GM12878 (cell line): ENCODE data around the gene NCF4. TPM values are rescaled to one million over a fixed set of nuclear protein-coding genes. Genes with fewer than 3 reads are reported as not detected.

ENCODE experiments used
- ATAC-seq: fragments of 200-7000 bp; cut with Tn5 transposase; 3 replicates; pipeline ENCODE4 v1.9.1; 2020; ENCODE audit warnings: mild to moderate bottlenecking, moderate library complexity
- BruUV-seq: library from RNA; stranded (reverse); fragments of 400-500 nt; replicated peaks from 2 replicates; lab custom pipeline; 2021; lab: Mats Ljungman, UMichigan
- CTCF ChIA-PET: fragments of 300-600 bp; sonication (Branson Sonifier 250); formaldehyde crosslinking; extraction: SDS; loops from one replicate; lab custom pipeline; 2021; ENCODE audit warnings: inconsistent platforms; lab: Yijun Ruan, JAX
- POLR2A ChIA-PET: fragments of 350-600 bp; formaldehyde crosslinking; extraction: SDS; loops from one replicate; lab custom pipeline; 2021; ENCODE audit warnings: inconsistent platforms; lab: Charles Lee
- RAD21 ChIA-PET: fragments of 300-600 bp; sonication (Branson Sonifier 250); formaldehyde crosslinking; loops from one replicate; lab custom pipeline; 2023; ENCODE audit warnings: antibody characterized with exemption; ENCODE audit not compliant: unreplicated experiment; lab: Charles Lee
- SMC1A ChIA-PET: fragments of 300-600 bp; sonication (Branson Sonifier 250); formaldehyde crosslinking; loops from one replicate; lab custom pipeline; 2023; ENCODE audit not compliant: unreplicated experiment, uncharacterized antibody; lab: Charles Lee
- DNase-seq: peaks from one replicate; pipeline ENCODE4 v3.0.0-alpha.2; 2011; ENCODE audit warnings: low read depth, low spot score
- FAIRE-seq: peaks from 3 replicates; lab custom pipeline; 2011; peaks lifted over from hg19 to GRCh38; lab: Jason Lieb, UNC
- H2AFZ ChIP-seq: 2 replicates; pipeline ENCODE4 v1.6.0; 2011; ENCODE audit warnings: low read depth, low read length, control low read depth; ENCODE audit not compliant: control insufficient read depth
- H3K27ac ChIP-seq: 2 replicates; pipeline ENCODE4 v1.5.1; 2011; ENCODE audit warnings: control low read depth; ENCODE audit not compliant: control insufficient read depth, insufficient read depth
- H3K27me3 ChIP-seq, 2 experiments: replicated peaks in 1 of 2; 2 replicates each; pipeline versions ENCODE4 v1.6.0 to v1.6.1; 2011; ENCODE audit warnings: low read length in 1 of 2; ENCODE audit not compliant: control insufficient read depth in 2 of 2, insufficient read depth in 2 of 2
- H3K36me3 ChIP-seq, 2 experiments: 2 replicates each; pipeline ENCODE4 v1.5.1; 2011; ENCODE audit warnings: low read length in 1 of 2; ENCODE audit not compliant: control insufficient read depth in 2 of 2, insufficient read depth in 2 of 2
- H3K4me1 ChIP-seq: 2 replicates; pipeline ENCODE4 v1.6.1; 2011; ENCODE audit warnings: mild to moderate bottlenecking, low read length, moderate library complexity, mixed read lengths; ENCODE audit not compliant: control insufficient read depth, insufficient read depth
- H3K4me2 ChIP-seq: 2 replicates; pipeline ENCODE4 v1.6.0; 2011; ENCODE audit warnings: control low read depth; ENCODE audit not compliant: control insufficient read depth, insufficient read depth
- H3K4me3 ChIP-seq: fragments of 200-600 bp; sonication (generic); 2 replicates; pipeline ENCODE4 v1.5.1; 2016
- H3K79me2 ChIP-seq: 2 replicates; pipeline ENCODE4 v1.6.0; 2011; ENCODE audit warnings: low read length; ENCODE audit not compliant: control insufficient read depth, insufficient read depth
- H3K9ac ChIP-seq: 2 replicates; pipeline ENCODE4 v1.8.0; 2011; ENCODE audit warnings: low read length, control low read depth, mixed read lengths; ENCODE audit not compliant: control insufficient read depth, insufficient read depth
- H3K9me3 ChIP-seq: replicated peaks from 3 replicates; pipeline ENCODE4 v1.5.1; 2011; ENCODE audit warnings: mild to moderate bottlenecking, low read length; ENCODE audit not compliant: control insufficient read depth, insufficient read depth
- H4K20me1 ChIP-seq: 2 replicates; pipeline ENCODE4 v1.6.0; 2011; ENCODE audit not compliant: control insufficient read depth, insufficient read depth
- BCL11A ChIP-seq: IDR thresholded peaks from 2 replicates; pipeline ENCODE4 v1.6.1; 2011; ENCODE audit warnings: low read depth, low read length
- DPF2 ChIP-seq: fragments of 450-650 bp; IDR thresholded peaks from 2 replicates; pipeline ENCODE4 v1.6.1; 2017; ENCODE audit warnings: mild to moderate bottlenecking
- GATAD2B ChIP-seq: fragments of 450-650 bp; conservative IDR thresholded peaks from 2 replicates; pipeline ENCODE4 v1.6.1; 2017; ENCODE audit warnings: low read depth, mild to moderate bottlenecking, moderate library complexity
- IKZF1 ChIP-seq: fragments of 450-650 bp; conservative IDR thresholded peaks from 2 replicates; pipeline ENCODE4 v1.6.1; 2017; ENCODE audit warnings: antibody characterized with exemption, mild to moderate bottlenecking
- KLF5 ChIP-seq: fragments of 450-650 bp; IDR thresholded peaks from 2 replicates; pipeline ENCODE4 v1.6.1; 2014; ENCODE audit warnings: mild to moderate bottlenecking; ENCODE audit not compliant: partially characterized antibody
- LARP7 ChIP-seq: fragments of 450-650 bp; IDR thresholded peaks from 2 replicates; pipeline ENCODE4 v1.6.1; 2017; ENCODE audit warnings: mild to moderate bottlenecking
- MYB ChIP-seq: fragments of 150-350 bp; IDR thresholded peaks from 2 replicates; pipeline ENCODE4 v1.6.1; 2014; ENCODE audit warnings: mild to moderate bottlenecking, low read depth, low read length, borderline replicate concordance
- NR2C1 ChIP-seq: fragments of 450-650 bp; IDR thresholded peaks from 2 replicates; pipeline ENCODE4 v1.6.1; 2017; ENCODE audit warnings: antibody characterized with exemption, mild to moderate bottlenecking, moderate library complexity
- PAX8 ChIP-seq: fragments of 450-650 bp; IDR thresholded peaks from 2 replicates; pipeline ENCODE4 v1.6.1; 2017; ENCODE audit warnings: mild to moderate bottlenecking, moderate library complexity
- SPI1 ChIP-seq: IDR thresholded peaks from 2 replicates; pipeline ENCODE4 v1.6.1; 2011; ENCODE audit warnings: low read depth, mild to moderate bottlenecking, low read length, moderate library complexity, borderline replicate concordance; ENCODE audit not compliant: insufficient read depth
- SUZ12 ChIP-seq: fragments of 200-600 bp; sonication (generic); IDR thresholded peaks from one replicate; pipeline ENCODE4 v1.6.1; 2018; ENCODE audit warnings: antibody characterized with exemption, mild to moderate bottlenecking; ENCODE audit not compliant: unreplicated experiment
- ZBED1 ChIP-seq: IDR thresholded peaks from 2 replicates; pipeline ENCODE4 v1.6.1; 2016; ENCODE audit warnings: borderline replicate concordance
- ZBTB11 ChIP-seq: fragments of 450-650 bp; formaldehyde crosslinking; IDR thresholded peaks from 2 replicates; pipeline ENCODE4 v1.5.0; 2022; ENCODE audit warnings: mild to moderate bottlenecking, missing genetic modification characterization
- WGBS: methylation state at CpG from one replicate; pipeline ENCODE4 v1.1.6; 2016; ENCODE audit warnings: low lambda C conversion rate; ENCODE audit not compliant: insufficient replicate concordance, insufficient coverage; ENCODE audit errors: missing lambda C conversion rate; 5-methylcytosine and 5-hydroxymethylcytosine counted together
- in situ Hi-C: fragments of 300-500 bp; cut with MboI; formaldehyde crosslinking; loops from 9 replicates; pipeline ENCODE4 v1.14.3; 2018; ENCODE audit warnings: mixed read lengths
- intact Hi-C: fragments of 100-400 bp; cut with micrococcal nuclease; formaldehyde crosslinking; loops from one replicate; pipeline ENCODE4 v1.14.2; 2022; ENCODE audit not compliant: unreplicated experiment
- polyA plus RNA-seq, 11 experiments: library from polyadenylated mRNA; depleted of rRNA in 4 of 11; unstranded in 6 of 11; stranded (reverse) in 5 of 11; fragments of >200 nt; fragmentation: Nextera tagmentation in 4 of 11; fragmentation: Illumina TruSeq in 1 of 11; extraction: Ambion mirVana in 4 of 11; extraction: Trizol in 1 of 11; gene quantifications; 1 replicate in 1 of 11; 2 replicates in 10 of 11; pipeline versions ENCODE4 v1.2.1 to v1.2.3, GENCODE V29; 2011 to 2016; ENCODE audit warnings: inconsistent platforms in 2 of 11, missing spikeins in 2 of 11, low read depth in 1 of 11
- total RNA-seq, 4 experiments: library from RNA; depleted of rRNA in 3 of 4; stranded (reverse); fragments of >200 nt in 3 of 4; fragmentation: Illumina TruSeq in 1 of 4; extraction: Trizol in 1 of 4; gene quantifications; 2 replicates each; pipeline versions ENCODE4 v1.2.1 to v1.2.3, GENCODE V29; 2013 to 2021
- TF ChIP-seq, protein P1 (sequence below): IDR thresholded peaks from 2 replicates; pipeline ENCODE4 v1.6.1; 2012; ENCODE audit warnings: mild to moderate bottlenecking, low read depth, low read length
- TF ChIP-seq, protein P2 (sequence below): fragments of 450-650 bp; conservative IDR thresholded peaks from 2 replicates; pipeline ENCODE4 v1.6.1; 2017; ENCODE audit warnings: mild to moderate bottlenecking, moderate library complexity

NCF4 gene
- total and polyA plus RNA-seq, 10 of the 15 experiments (the other 5 are each of a cell fraction or from before 2014, with no cell fraction given) = 22.9 to 136 (median 72.5) TPM

- TF ChIP-seq ZBTB11 (no peak), LARP7 (no peak)
Observed at GRCh38 chr22:36894266-36894665, 33.5 kb downstream of the NCF4 start (continued).

DNA sequence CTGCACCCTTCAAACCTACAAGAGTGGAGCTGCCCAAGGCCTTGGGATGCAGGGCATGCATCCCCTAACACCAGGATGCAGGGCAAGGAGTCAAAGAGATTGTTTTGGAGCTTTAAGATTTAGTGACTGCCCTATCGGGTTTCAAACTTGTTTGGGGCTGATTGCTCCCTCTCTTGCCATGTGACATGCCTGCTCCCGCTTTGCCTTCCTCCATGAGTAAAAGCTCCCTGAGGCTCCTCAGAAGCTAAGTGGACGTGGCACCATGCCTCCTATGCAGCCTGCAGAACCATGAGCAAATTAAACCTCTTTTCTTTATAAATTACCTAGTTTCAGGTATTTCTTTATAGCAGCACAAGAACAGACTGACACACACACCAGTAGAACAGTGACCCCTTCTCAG is 36.8 kb downstream of the NCF4 start:
- H3K9ac ChIP-seq = no peak overlapping the region
- peaks cover 32% of the 10 kb centered on the region for H3K4me1 ChIP-seq
- ChIA-PET POLR2A (no interaction called here), SMC1A (interaction anchor here (1.0 to 7.8 kb wide), 6 partner anchors 9 to 79 kb away, joined by 3 to 72 read pairs (median 4); partner anchors contain the start of gene NCF4), CTCF (interaction anchor here (0.9 to 3.5 kb wide), 5 partner anchors 10 to 80 kb away, joined by 3 to 26 read pairs (median 9); partner anchors contain the start of gene NCF4), RAD21 (interaction anchor here (1.0 to 6.0 kb wide), 2 partner anchors 23 to 38 kb away, joined by 3 to 78 read pairs; partner anchors contain the start of gene NCF4)
- no peak overlapping the region for H2AFZ ChIP-seq
- no peaks in the 10 kb centered on the region for H3K27me3 ChIP-seq
- DNase-seq = no peak
- H3K4me3 ChIP-seq = no peak overlapping the region
- peaks cover 8% of the 10 kb centered on the region; the same call in 2 of the 3 replicates for H3K9me3 ChIP-seq
- no TSS peak for BruUV-seq
- no peaks in the 10 kb centered on the region for H3K36me3 ChIP-seq
- no peak overlapping the region for H3K4me2 ChIP-seq
- H4K20me1 ChIP-seq = no peaks in the 10 kb centered on the region
- no peak for FAIRE-seq
- no peaks in the 10 kb centered on the region for H3K79me2 ChIP-seq
- in situ Hi-C loops = no loop called here
- no peak for ATAC-seq
- WGBS = 73% methylated on average over 3 of the region's 3 CpGs
- no peak overlapping the region for H3K27ac ChIP-seq
- intact Hi-C loops = no loop called here
- no peak for TF ChIP-seq DPF2
- no peak for TF ChIP-seq ZBED1
- no peak for TF ChIP-seq BCL11A
- TF ChIP-seq GATAD2B = no peak
- no peak for TF ChIP-seq KLF5
- TF ChIP-seq MYB = no peak
- TF ChIP-seq, protein P1, sequence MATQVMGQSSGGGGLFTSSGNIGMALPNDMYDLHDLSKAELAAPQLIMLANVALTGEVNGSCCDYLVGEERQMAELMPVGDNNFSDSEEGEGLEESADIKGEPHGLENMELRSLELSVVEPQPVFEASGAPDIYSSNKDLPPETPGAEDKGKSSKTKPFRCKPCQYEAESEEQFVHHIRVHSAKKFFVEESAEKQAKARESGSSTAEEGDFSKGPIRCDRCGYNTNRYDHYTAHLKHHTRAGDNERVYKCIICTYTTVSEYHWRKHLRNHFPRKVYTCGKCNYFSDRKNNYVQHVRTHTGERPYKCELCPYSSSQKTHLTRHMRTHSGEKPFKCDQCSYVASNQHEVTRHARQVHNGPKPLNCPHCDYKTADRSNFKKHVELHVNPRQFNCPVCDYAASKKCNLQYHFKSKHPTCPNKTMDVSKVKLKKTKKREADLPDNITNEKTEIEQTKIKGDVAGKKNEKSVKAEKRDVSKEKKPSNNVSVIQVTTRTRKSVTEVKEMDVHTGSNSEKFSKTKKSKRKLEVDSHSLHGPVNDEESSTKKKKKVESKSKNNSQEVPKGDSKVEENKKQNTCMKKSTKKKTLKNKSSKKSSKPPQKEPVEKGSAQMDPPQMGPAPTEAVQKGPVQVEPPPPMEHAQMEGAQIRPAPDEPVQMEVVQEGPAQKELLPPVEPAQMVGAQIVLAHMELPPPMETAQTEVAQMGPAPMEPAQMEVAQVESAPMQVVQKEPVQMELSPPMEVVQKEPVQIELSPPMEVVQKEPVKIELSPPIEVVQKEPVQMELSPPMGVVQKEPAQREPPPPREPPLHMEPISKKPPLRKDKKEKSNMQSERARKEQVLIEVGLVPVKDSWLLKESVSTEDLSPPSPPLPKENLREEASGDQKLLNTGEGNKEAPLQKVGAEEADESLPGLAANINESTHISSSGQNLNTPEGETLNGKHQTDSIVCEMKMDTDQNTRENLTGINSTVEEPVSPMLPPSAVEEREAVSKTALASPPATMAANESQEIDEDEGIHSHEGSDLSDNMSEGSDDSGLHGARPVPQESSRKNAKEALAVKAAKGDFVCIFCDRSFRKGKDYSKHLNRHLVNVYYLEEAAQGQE = no peak
- no peak for TF ChIP-seq SPI1
- TF ChIP-seq, protein P2, sequence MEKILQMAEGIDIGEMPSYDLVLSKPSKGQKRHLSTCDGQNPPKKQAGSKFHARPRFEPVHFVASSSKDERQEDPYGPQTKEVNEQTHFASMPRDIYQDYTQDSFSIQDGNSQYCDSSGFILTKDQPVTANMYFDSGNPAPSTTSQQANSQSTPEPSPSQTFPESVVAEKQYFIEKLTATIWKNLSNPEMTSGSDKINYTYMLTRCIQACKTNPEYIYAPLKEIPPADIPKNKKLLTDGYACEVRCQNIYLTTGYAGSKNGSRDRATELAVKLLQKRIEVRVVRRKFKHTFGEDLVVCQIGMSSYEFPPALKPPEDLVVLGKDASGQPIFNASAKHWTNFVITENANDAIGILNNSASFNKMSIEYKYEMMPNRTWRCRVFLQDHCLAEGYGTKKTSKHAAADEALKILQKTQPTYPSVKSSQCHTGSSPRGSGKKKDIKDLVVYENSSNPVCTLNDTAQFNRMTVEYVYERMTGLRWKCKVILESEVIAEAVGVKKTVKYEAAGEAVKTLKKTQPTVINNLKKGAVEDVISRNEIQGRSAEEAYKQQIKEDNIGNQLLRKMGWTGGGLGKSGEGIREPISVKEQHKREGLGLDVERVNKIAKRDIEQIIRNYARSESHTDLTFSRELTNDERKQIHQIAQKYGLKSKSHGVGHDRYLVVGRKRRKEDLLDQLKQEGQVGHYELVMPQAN = no peak
- no peak for TF ChIP-seq SUZ12
- no peak for TF ChIP-seq IKZF1
- TF ChIP-seq NR2C1 = no peak
- TF ChIP-seq PAX8 = no peak
